Measurements from ENCODE around the gene SEMA4A.

The SEMA4A gene

GRCh38 chr1:156221986-156222692, 68.8 kb downstream of the SEMA4A start:
- Mint-ChIP-seq H3K4me1 (ENCODE audit: low read depth) (peaks cover 19% of the 10 kb centered on the region), H3K27ac (no peak overlapping the region), H3K9me3 (no peaks in the 10 kb centered on the region), H3K36me3 (ENCODE audit: low read depth) (peaks cover 60% of the 10 kb centered on the region), H3K4me3 (no peak overlapping the region), H3K27me3 (no peaks in the 10 kb centered on the region)
- intact Hi-C loops (cut with micrococcal nuclease) = no loop called here

GRCh38 chr1:156225677-156226014, 72.3 kb downstream of the SEMA4A start:
- Mint-ChIP-seq H3K36me3 (ENCODE audit: low read depth) (peaks cover 84% of the 10 kb centered on the region), H3K4me3 (no peak overlapping the region)

GRCh38 chr1:156226116-156226538, 72.7 kb downstream of the SEMA4A start:
- H3K36me3 Mint-ChIP-seq (ENCODE audit: low read depth) = peaks cover 80% of the 10 kb centered on the region
- intact Hi-C loops (cut with micrococcal nuclease) = loop anchor here (5.0 kb wide), 1 partner anchor 134 kb away; no protein-coding TSS in a partner anchor
- peaks cover 22% of the 10 kb centered on the region for H3K4me1 Mint-ChIP-seq (ENCODE audit: low read depth)

More at GRCh38 chr1:156225677-156226014, 72.3 kb downstream of the SEMA4A start:
- no peaks in the 10 kb centered on the region for H3K27me3 Mint-ChIP-seq
- H3K27ac Mint-ChIP-seq = no peak overlapping the region
- intact Hi-C loops (cut with micrococcal nuclease) = loop anchor here (1.0 to 5.0 kb wide), 2 partner anchors 79 to 133 kb away; no protein-coding TSS in a partner anchor
- H3K9me3 Mint-ChIP-seq = no peaks in the 10 kb centered on the region
- H3K4me1 Mint-ChIP-seq (ENCODE audit: low read depth) = peaks cover 22% of the 10 kb centered on the region

GRCh38 chr1:156226782-156227181, 73.4 kb downstream of the SEMA4A start:
- Mint-ChIP-seq H3K27me3 (no peaks in the 10 kb centered on the region), H3K36me3 (ENCODE audit: low read depth) (peaks cover 80% of the 10 kb centered on the region), H3K4me1 (ENCODE audit: low read depth) (peaks cover 22% of the 10 kb centered on the region), H3K9me3 (no peaks in the 10 kb centered on the region), H3K27ac (no peak overlapping the region), H3K4me3 (no peak overlapping the region)
- intact Hi-C loops (cut with micrococcal nuclease) = loop anchor here (5.0 kb wide), 1 partner anchor 134 kb away; no protein-coding TSS in a partner anchor

More at GRCh38 chr1:156226116-156226538, 72.7 kb downstream of the SEMA4A start:
- no peak overlapping the region for H3K27ac Mint-ChIP-seq
- H3K9me3 Mint-ChIP-seq = no peaks in the 10 kb centered on the region
- no peak overlapping the region for H3K4me3 Mint-ChIP-seq
- H3K27me3 Mint-ChIP-seq = no peaks in the 10 kb centered on the region

Data from dendritic cell treated with granulocyte-macrophage colony-stimulating factor and Interleukin-4, amounts not matched to agents 40 ng/mL and 50 ng/mL, for 4 days (primary cell).